Glomerular endothelial cell (primary cell): ENCODE measurements around the gene PTPRJ. TPM values are rescaled to one million over a fixed set of nuclear protein-coding genes. Genes with fewer than 3 reads are reported as not detected.
"Not testable (repeated sequence)": the region's sequence is repeated elsewhere in the genome, so short reads cannot be mapped to it uniquely, and the experiment has no call there.

Experiments
- DNase-seq: peaks from one replicate; pipeline ENCODE4 v3.0.0-alpha.2; 2011; ENCODE audit warnings: low read depth, low spot score; ENCODE audit errors: extremely low read depth
- total RNA-seq: library from RNA; depleted of rRNA; stranded (reverse); fragments of >200 nt; gene quantifications from 2 replicates; pipeline ENCODE4 v1.2.3, GENCODE V29; 2015

The PTPRJ gene
- total RNA-seq, 1 donor from 2014 or later = 17.3 TPM

- DNase-seq = no peak
Observed at GRCh38 chr11:48184452-48184851, 204.1 kb downstream of the PTPRJ start.

- DNase-seq = not testable (repeated sequence)
Observed at GRCh38 chr11:48190906-48191654, 210.7 kb downstream of the PTPRJ start.

- no peak for DNase-seq
Observed at GRCh38 chr11:48193876-48194275, 213.5 kb downstream of the PTPRJ start.

GRCh38 chr11:48207881-48208280 is 227.5 kb downstream of the PTPRJ start:
- no peak for DNase-seq

GRCh38 chr11:48210052-48210451 is 229.7 kb downstream of the PTPRJ start:
- DNase-seq = no peak

- DNase-seq = no peak
Observed at GRCh38 chr11:48216510-48216909, 236.2 kb downstream of the PTPRJ start, which contains the start of gene OR4B1. TSS of gene OR4B1 (plus strand) at chr11:48216810. CDS start at chr11:48216810, 0 bp downstream.

Other genes with a start within 250 kb of the PTPRJ start
- 45.0 and 85.2 TPM in 2 replicates for gene FNBP4, start 213.2 kb upstream of the PTPRJ start, total RNA-seq
- gene NUP160, start 132.2 kb upstream of the PTPRJ start, total RNA-seq = 12.6 and 22.2 TPM in 2 replicates
- not detected in 2 replicates for gene OR4B1, start 236.3 kb downstream of the PTPRJ start, total RNA-seq